Left renal pelvis (tissue), 4 donors: Measurements from ENCODE around the gene RCSD1. TPM values are rescaled to one million over a fixed set of nuclear protein-coding genes. Genes with fewer than 3 reads are reported as not detected.

Source experiments
- DNase-seq, 4 donors: peaks; one replicate each; pipeline ENCODE4 v3.0.0-alpha.2; 2013; ENCODE audit warnings: low read depth in 4 of 4, low spot score in 3 of 4
- polyA plus RNA-seq, 4 donors: library from polyadenylated mRNA; unstranded; fragments of 120-200 nt; gene quantifications; one replicate each; pipeline ENCODE4 v1.2.1, GENCODE V29; 2013; ENCODE audit not compliant: insufficient read length in 4 of 4

RCSD1 gene
- polyA plus RNA-seq, 4 donors: 8.4 to 14.1 (median 12.9) TPM

GRCh38 chr1:167617153-167618147, 12.6 kb upstream of the RCSD1 start:
- peak in 1 of 4 donors; percentile 24 for DNase-seq

- DNase-seq: no peak
Observed at GRCh38 chr1:167618366-167618765, 11.7 kb upstream of the RCSD1 start.

- DNase-seq: no peak
Observed at GRCh38 chr1:167618789-167619188, 11.2 kb upstream of the RCSD1 start.

GRCh38 chr1:167620002-167620401, 10.0 kb upstream of the RCSD1 start:
- DNase-seq: no peak

- DNase-seq: no peak
Observed at GRCh38 chr1:167621780-167622313, 8.2 kb upstream of the RCSD1 start.

GRCh38 chr1:167623951-167624350, 6.1 kb upstream of the RCSD1 start:
- DNase-seq: no peak

- DNase-seq: no peak
Observed at GRCh38 chr1:167625040-167625823, 4.8 kb upstream of the RCSD1 start.

GRCh38 chr1:167627615-167627864, 2.5 kb upstream of the RCSD1 start:
- no peak for DNase-seq

GRCh38 chr1:167627865-167628641, 2.0 kb upstream of the RCSD1 start:
- no peak for DNase-seq

- no peak for DNase-seq
Observed at GRCh38 chr1:167628741-167629515, 1.1 kb upstream of the RCSD1 start.

GRCh38 chr1:167630568-167631385, 745 bp downstream of the RCSD1 start:
- DNase-seq: no peak

- no peak for DNase-seq
Observed at GRCh38 chr1:167631386-167631935, 1.4 kb downstream of the RCSD1 start.

GRCh38 chr1:167631936-167632614, 2.0 kb downstream of the RCSD1 start:
- DNase-seq: no peak

GRCh38 chr1:167633258-167633944, 3.4 kb downstream of the RCSD1 start:
- DNase-seq: no peak

- no peak for DNase-seq
Observed at GRCh38 chr1:167634435-167634834, 4.4 kb downstream of the RCSD1 start.

GRCh38 chr1:167635156-167635648, 5.2 kb downstream of the RCSD1 start:
- no peak for DNase-seq

- no peak for DNase-seq
Observed at GRCh38 chr1:167635941-167636340, 5.9 kb downstream of the RCSD1 start.

- no peak for DNase-seq
Observed at GRCh38 chr1:167638064-167638463, 8.0 kb downstream of the RCSD1 start.
